Mesendoderm (in vitro differentiated cells): ENCODE results near the gene TCF4.

Experiments
- DNase-seq: peaks from one replicate; pipeline ENCODE4 v3.0.0; 2013
- H2AK5ac ChIP-seq: 2 replicates; pipeline ENCODE4 v1.6.1; 2013; ENCODE audit warnings: low read length, inconsistent platforms
- H2BK120ac ChIP-seq: 2 replicates; pipeline ENCODE4 v1.6.1; 2013; ENCODE audit warnings: low read depth, mild to moderate bottlenecking, low read length, moderate library complexity, mixed read lengths
- H2BK15ac ChIP-seq: replicated peaks from 2 replicates; pipeline ENCODE4 v1.6.1; 2013; ENCODE audit warnings: low read depth, mild to moderate bottlenecking, moderate library complexity
- H2BK5ac ChIP-seq: 2 replicates; pipeline ENCODE4 v1.6.1; 2013; ENCODE audit warnings: low read length, inconsistent platforms
- H3K18ac ChIP-seq: 2 replicates; pipeline ENCODE4 v1.6.1; 2013; ENCODE audit warnings: mild to moderate bottlenecking, low read length, mixed read lengths
- H3K23ac ChIP-seq: one replicate; pipeline ENCODE4 v1.6.1; 2013; ENCODE audit warnings: low read length
- H3K27ac ChIP-seq: 2 replicates; pipeline ENCODE4 v1.5.1; 2013; ENCODE audit warnings: low read depth, mild to moderate bottlenecking, inconsistent platforms, low read length, moderate library complexity
- H3K27me3 ChIP-seq: 2 replicates; pipeline ENCODE4 v1.6.1; 2013; ENCODE audit warnings: low read length, control low read depth, mild to moderate bottlenecking, inconsistent platforms; ENCODE audit not compliant: insufficient read depth, poor library complexity
- H3K36me3 ChIP-seq: 2 replicates; pipeline ENCODE4 v1.6.1; 2013; ENCODE audit warnings: low read length, inconsistent platforms; ENCODE audit not compliant: control insufficient read depth, insufficient read depth
- H3K4ac ChIP-seq: one replicate; pipeline ENCODE4 v1.6.1; 2013; ENCODE audit warnings: low read depth, mild to moderate bottlenecking, low read length, moderate library complexity
- H3K4me1 ChIP-seq: 2 replicates; pipeline ENCODE4 v1.6.1; 2013; ENCODE audit warnings: low read depth, low read length, inconsistent platforms; ENCODE audit not compliant: control insufficient read depth
- H3K4me2 ChIP-seq: 2 replicates; pipeline ENCODE4 v1.6.1; 2013; ENCODE audit warnings: low read length
- H3K4me3 ChIP-seq: 2 replicates; pipeline ENCODE4 v1.5.1; 2013; ENCODE audit warnings: mild to moderate bottlenecking, low read length
- H3K56ac ChIP-seq: one replicate; pipeline ENCODE4 v1.6.1; 2013; ENCODE audit warnings: low read length
- H3K79me1 ChIP-seq: 2 replicates; pipeline ENCODE4 v1.6.1; 2013; ENCODE audit warnings: low read length, inconsistent platforms
- H3K79me2 ChIP-seq: 2 replicates; pipeline ENCODE4 v1.6.1; 2013; ENCODE audit warnings: mild to moderate bottlenecking, low read length; ENCODE audit not compliant: control insufficient read depth, insufficient read depth
- H3K9ac ChIP-seq: 2 replicates; pipeline ENCODE4 v1.6.1; 2013; ENCODE audit warnings: low read length, inconsistent platforms
- H4K5ac ChIP-seq: one replicate; pipeline ENCODE4 v1.6.1; 2013; ENCODE audit warnings: low read length
- H4K8ac ChIP-seq: one replicate; pipeline ENCODE4 v1.6.1; 2013; ENCODE audit warnings: low read depth, mild to moderate bottlenecking, control low read depth, low read length, moderate library complexity
- WGBS: extraction: QIAGEN DNeasy Blood & Tissue Kit; methylation state at CpG from one replicate; pipeline ENCODE4 v1.1.7; 2013; ENCODE audit warnings: low lambda C conversion rate, missing lambda C conversion rate; ENCODE audit not compliant: insufficient coverage; ENCODE audit errors: extremely low coverage; 5-methylcytosine and 5-hydroxymethylcytosine counted together

The TCF4 gene

GRCh38 chr18:55584201-55584600, 3.8 kb downstream of the TCF4 start:
- Histone ChIP-seq H3K27me3 (no peaks in the 10 kb centered on the region), H3K4me1 (peaks cover 4% of the 10 kb centered on the region), H2BK120ac (no peak overlapping the region), H3K36me3 (no peaks in the 10 kb centered on the region), H3K79me2 (peaks cover 49% of the 10 kb centered on the region), H3K4ac (no peak overlapping the region), H3K4me3 (no peak overlapping the region), H3K4me2 (no peak overlapping the region), H3K9ac (no peak overlapping the region), H4K5ac (no peak overlapping the region), H2BK5ac (no peak overlapping the region), H3K79me1 (peaks cover 3% of the 10 kb centered on the region), H3K56ac (no peak overlapping the region), H4K8ac (no peak overlapping the region), H2BK15ac (no peak overlapping the region), H2AK5ac (no peak overlapping the region), H3K18ac (no peak overlapping the region), H3K27ac (no peak overlapping the region), H3K23ac (no peak overlapping the region)
- no CpG with 5 or more reads among the region's 2 CpGs for WGBS
- no peak for DNase-seq

- H3K56ac ChIP-seq = no peak overlapping the region
- H3K79me2 ChIP-seq = peaks cover 54% of the 10 kb centered on the region
- no peaks in the 10 kb centered on the region for H3K36me3 ChIP-seq
- no peaks in the 10 kb centered on the region for H3K27me3 ChIP-seq
- H2BK5ac ChIP-seq = no peak overlapping the region
- no peak overlapping the region for H3K4ac ChIP-seq
- no peak overlapping the region for H4K8ac ChIP-seq
- no peak overlapping the region for H3K18ac ChIP-seq
- H3K23ac ChIP-seq = no peak overlapping the region
- H3K9ac ChIP-seq = no peak overlapping the region
- no peak overlapping the region for H3K4me2 ChIP-seq
- no peak overlapping the region for H2BK15ac ChIP-seq
- peaks cover 3% of the 10 kb centered on the region for H3K79me1 ChIP-seq
- H3K4me1 ChIP-seq = peaks cover 4% of the 10 kb centered on the region
- no peak overlapping the region for H4K5ac ChIP-seq
- WGBS = no CpG with 5 or more reads among the region's 1 CpG
- DNase-seq = peak; percentile 88
- H3K4me3 ChIP-seq = no peak overlapping the region
- no peak overlapping the region for H2BK120ac ChIP-seq
- H2AK5ac ChIP-seq = no peak overlapping the region
- H3K27ac ChIP-seq = no peak overlapping the region
Measured at GRCh38 chr18:55582325-55582724, 5.7 kb downstream of the TCF4 start.

GRCh38 chr18:55579501-55580270, 8.3 kb downstream of the TCF4 start:
- no peak overlapping the region for H2BK120ac ChIP-seq
- H3K36me3 ChIP-seq = no peaks in the 10 kb centered on the region
- H3K23ac ChIP-seq = no peak overlapping the region
- H3K4ac ChIP-seq = no peak overlapping the region
- H3K27me3 ChIP-seq = no peaks in the 10 kb centered on the region
- no peak overlapping the region for H3K9ac ChIP-seq
- H4K5ac ChIP-seq = no peak overlapping the region
- no peak overlapping the region for H3K18ac ChIP-seq
- peaks cover 4% of the 10 kb centered on the region for H3K4me1 ChIP-seq
- H3K56ac ChIP-seq = no peak overlapping the region
- peaks cover 47% of the 10 kb centered on the region for H3K79me2 ChIP-seq
- no peak overlapping the region for H2AK5ac ChIP-seq
- no peak for DNase-seq
- no peak overlapping the region for H2BK5ac ChIP-seq
- H3K4me3 ChIP-seq = no peak overlapping the region
- no peak overlapping the region for H4K8ac ChIP-seq
- no CpG with 5 or more reads among the region's 4 CpGs for WGBS
- no peak overlapping the region for H3K4me2 ChIP-seq
- no peak overlapping the region for H2BK15ac ChIP-seq
- H3K79me1 ChIP-seq = peaks cover 3% of the 10 kb centered on the region
- no peak overlapping the region for H3K27ac ChIP-seq

- Histone ChIP-seq H3K18ac (no peak overlapping the region), H2AK5ac (no peak overlapping the region), H3K79me2 (peaks cover 43% of the 10 kb centered on the region), H2BK5ac (no peak overlapping the region), H2BK120ac (no peak overlapping the region), H4K8ac (no peak overlapping the region), H3K79me1 (peaks cover 3% of the 10 kb centered on the region), H4K5ac (no peak overlapping the region), H3K56ac (no peak overlapping the region), H3K23ac (no peak overlapping the region), H3K4me2 (no peak overlapping the region), H3K9ac (no peak overlapping the region), H3K4me1 (peaks cover 5% of the 10 kb centered on the region), H3K4ac (peak overlapping the region; percentile 36), H3K4me3 (no peak overlapping the region), H2BK15ac (no peak overlapping the region), H3K36me3 (no peaks in the 10 kb centered on the region), H3K27me3 (no peaks in the 10 kb centered on the region), H3K27ac (no peak overlapping the region)
- no CpG with 5 or more reads among the region's 6 CpGs for WGBS
- peak; percentile 33 for DNase-seq
Measured at GRCh38 chr18:55577812-55578539, 10.0 kb downstream of the TCF4 start.

GRCh38 chr18:55576001-55576400, 12.0 kb downstream of the TCF4 start:
- no peak overlapping the region for H3K18ac ChIP-seq
- H3K23ac ChIP-seq = no peak overlapping the region
- no peak overlapping the region for H2AK5ac ChIP-seq
- peaks cover 46% of the 10 kb centered on the region for H3K79me2 ChIP-seq
- no peak overlapping the region for H2BK120ac ChIP-seq
- H3K4me1 ChIP-seq = peaks cover 9% of the 10 kb centered on the region
- no peak overlapping the region for H3K4ac ChIP-seq
- peak overlapping the region; percentile 36 for H2BK15ac ChIP-seq
- H3K36me3 ChIP-seq = no peaks in the 10 kb centered on the region
- H2BK5ac ChIP-seq = no peak overlapping the region
- no peak overlapping the region for H4K8ac ChIP-seq
- H3K79me1 ChIP-seq = peaks cover 5% of the 10 kb centered on the region
- H3K27ac ChIP-seq = no peak overlapping the region
- no peak overlapping the region for H3K56ac ChIP-seq
- no CpG with 5 or more reads among the region's 3 CpGs for WGBS
- no peak for DNase-seq
- H3K27me3 ChIP-seq = no peaks in the 10 kb centered on the region
- no peak overlapping the region for H3K4me3 ChIP-seq
- no peak overlapping the region for H4K5ac ChIP-seq
- H3K4me2 ChIP-seq = no peak overlapping the region
- no peak overlapping the region for H3K9ac ChIP-seq
